SU-DHL-6 (cell line): Measurements from ENCODE around the gene PAQR6.

Experiments used
- EZH2phosphoT487 ChIP-seq: fragments of 200-600 bp; sonication (generic), shearing (Covaris generic); conservative IDR thresholded peaks from 2 replicates; pipeline ENCODE4 v1.6.1; 2018; ENCODE audit warnings: mild to moderate bottlenecking, antibody characterized with exemption, low read length, moderate library complexity, mixed read lengths
- TF ChIP-seq, protein P1 (sequence below): fragments of 200-600 bp; sonication (generic); IDR thresholded peaks from one replicate; pipeline ENCODE4 v1.5.1; 2017; ENCODE audit warnings: antibody characterized with exemption, mild to moderate bottlenecking, low read length, moderate library complexity; ENCODE audit not compliant: insufficient read depth, poor library complexity, severe bottlenecking

- TF ChIP-seq, protein P1, sequence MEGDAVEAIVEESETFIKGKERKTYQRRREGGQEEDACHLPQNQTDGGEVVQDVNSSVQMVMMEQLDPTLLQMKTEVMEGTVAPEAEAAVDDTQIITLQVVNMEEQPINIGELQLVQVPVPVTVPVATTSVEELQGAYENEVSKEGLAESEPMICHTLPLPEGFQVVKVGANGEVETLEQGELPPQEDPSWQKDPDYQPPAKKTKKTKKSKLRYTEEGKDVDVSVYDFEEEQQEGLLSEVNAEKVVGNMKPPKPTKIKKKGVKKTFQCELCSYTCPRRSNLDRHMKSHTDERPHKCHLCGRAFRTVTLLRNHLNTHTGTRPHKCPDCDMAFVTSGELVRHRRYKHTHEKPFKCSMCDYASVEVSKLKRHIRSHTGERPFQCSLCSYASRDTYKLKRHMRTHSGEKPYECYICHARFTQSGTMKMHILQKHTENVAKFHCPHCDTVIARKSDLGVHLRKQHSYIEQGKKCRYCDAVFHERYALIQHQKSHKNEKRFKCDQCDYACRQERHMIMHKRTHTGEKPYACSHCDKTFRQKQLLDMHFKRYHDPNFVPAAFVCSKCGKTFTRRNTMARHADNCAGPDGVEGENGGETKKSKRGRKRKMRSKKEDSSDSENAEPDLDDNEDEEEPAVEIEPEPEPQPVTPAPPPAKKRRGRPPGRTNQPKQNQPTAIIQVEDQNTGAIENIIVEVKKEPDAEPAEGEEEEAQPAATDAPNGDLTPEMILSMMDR: no peak
- TF ChIP-seq EZH2phosphoT487: no peak
Measured at GRCh38 chr1:156198831-156199349, 49.0 kb downstream of the PAQR6 start.
